GM12878 (cell line): ENCODE data around the gene PKD2. TPM values are rescaled to one million over a fixed set of nuclear protein-coding genes. Genes with fewer than 3 reads are reported as not detected.

Experiments used
- ATAC-seq: fragments of 200-7000 bp; cut with Tn5 transposase; 3 replicates; pipeline ENCODE4 v1.9.1; 2020; ENCODE audit warnings: mild to moderate bottlenecking, moderate library complexity
- BruUV-seq: library from RNA; stranded (reverse); fragments of 400-500 nt; replicated peaks from 2 replicates; lab custom pipeline; 2021; lab: Mats Ljungman, UMichigan
- CTCF ChIA-PET: fragments of 300-600 bp; sonication (Branson Sonifier 250); formaldehyde crosslinking; extraction: SDS; loops from one replicate; lab custom pipeline; 2021; ENCODE audit warnings: inconsistent platforms; lab: Yijun Ruan, JAX
- POLR2A ChIA-PET: fragments of 350-600 bp; formaldehyde crosslinking; extraction: SDS; loops from one replicate; lab custom pipeline; 2021; ENCODE audit warnings: inconsistent platforms; lab: Charles Lee
- RAD21 ChIA-PET: fragments of 300-600 bp; sonication (Branson Sonifier 250); formaldehyde crosslinking; loops from one replicate; lab custom pipeline; 2023; ENCODE audit warnings: antibody characterized with exemption; ENCODE audit not compliant: unreplicated experiment; lab: Charles Lee
- SMC1A ChIA-PET: fragments of 300-600 bp; sonication (Branson Sonifier 250); formaldehyde crosslinking; loops from one replicate; lab custom pipeline; 2023; ENCODE audit not compliant: unreplicated experiment, uncharacterized antibody; lab: Charles Lee
- DNase-seq: peaks from one replicate; pipeline ENCODE4 v3.0.0-alpha.2; 2011; ENCODE audit warnings: low read depth, low spot score
- FAIRE-seq: peaks from 3 replicates; lab custom pipeline; 2011; peaks lifted over from hg19 to GRCh38; lab: Jason Lieb, UNC
- H2AFZ ChIP-seq: 2 replicates; pipeline ENCODE4 v1.6.0; 2011; ENCODE audit warnings: low read depth, low read length, control low read depth; ENCODE audit not compliant: control insufficient read depth
- H3K27ac ChIP-seq: 2 replicates; pipeline ENCODE4 v1.5.1; 2011; ENCODE audit warnings: control low read depth; ENCODE audit not compliant: control insufficient read depth, insufficient read depth
- H3K27me3 ChIP-seq, 2 experiments: replicated peaks in 1 of 2; 2 replicates each; pipeline versions ENCODE4 v1.6.0 to v1.6.1; 2011; ENCODE audit warnings: low read length in 1 of 2; ENCODE audit not compliant: control insufficient read depth in 2 of 2, insufficient read depth in 2 of 2
- H3K36me3 ChIP-seq, 2 experiments: 2 replicates each; pipeline ENCODE4 v1.5.1; 2011; ENCODE audit warnings: low read length in 1 of 2; ENCODE audit not compliant: control insufficient read depth in 2 of 2, insufficient read depth in 2 of 2
- H3K4me1 ChIP-seq: 2 replicates; pipeline ENCODE4 v1.6.1; 2011; ENCODE audit warnings: mild to moderate bottlenecking, low read length, moderate library complexity, mixed read lengths; ENCODE audit not compliant: control insufficient read depth, insufficient read depth
- H3K4me2 ChIP-seq: 2 replicates; pipeline ENCODE4 v1.6.0; 2011; ENCODE audit warnings: control low read depth; ENCODE audit not compliant: control insufficient read depth, insufficient read depth
- H3K4me3 ChIP-seq: fragments of 200-600 bp; sonication (generic); 2 replicates; pipeline ENCODE4 v1.5.1; 2016
- H3K79me2 ChIP-seq: 2 replicates; pipeline ENCODE4 v1.6.0; 2011; ENCODE audit warnings: low read length; ENCODE audit not compliant: control insufficient read depth, insufficient read depth
- H3K9ac ChIP-seq: 2 replicates; pipeline ENCODE4 v1.8.0; 2011; ENCODE audit warnings: low read length, control low read depth, mixed read lengths; ENCODE audit not compliant: control insufficient read depth, insufficient read depth
- H3K9me3 ChIP-seq: replicated peaks from 3 replicates; pipeline ENCODE4 v1.5.1; 2011; ENCODE audit warnings: mild to moderate bottlenecking, low read length; ENCODE audit not compliant: control insufficient read depth, insufficient read depth
- H4K20me1 ChIP-seq: 2 replicates; pipeline ENCODE4 v1.6.0; 2011; ENCODE audit not compliant: control insufficient read depth, insufficient read depth
- BRCA1 ChIP-seq: IDR thresholded peaks from 2 replicates; pipeline ENCODE4 v1.6.1; 2011; ENCODE audit warnings: low read depth, low read length, improper control_type of control experiment
- CTCF ChIP-seq, 3 experiments: IDR thresholded peaks in 2 of 3; conservative IDR thresholded peaks in 1 of 3; 2 replicates each; pipeline ENCODE4 v1.5.1; 2011; ENCODE audit warnings: low read depth in 3 of 3, low read length in 3 of 3, mild to moderate bottlenecking in 3 of 3, control low read depth in 2 of 3, moderate library complexity in 2 of 3, inconsistent platforms in 1 of 3, mixed read lengths in 1 of 3; ENCODE audit not compliant: control insufficient read depth in 2 of 3, insufficient read depth in 1 of 3; ENCODE audit errors: extremely low read depth in 1 of 3
- JUND ChIP-seq: IDR thresholded peaks from 2 replicates; pipeline ENCODE4 v1.6.1; 2012; ENCODE audit warnings: low read depth, mild to moderate bottlenecking, low read length, improper control_type of control experiment, moderate library complexity
- RAD21 ChIP-seq: IDR thresholded peaks from 2 replicates; pipeline ENCODE4 v1.6.1; 2011; ENCODE audit warnings: mild to moderate bottlenecking, low read depth, low read length, moderate library complexity; ENCODE audit not compliant: insufficient read depth
- SMC3 ChIP-seq: IDR thresholded peaks from 2 replicates; pipeline ENCODE4 v1.6.1; 2011; ENCODE audit warnings: low read length, improper control_type of control experiment, borderline replicate concordance
- SUPT20H ChIP-seq: IDR thresholded peaks from 2 replicates; pipeline ENCODE4 v1.6.1; 2011; ENCODE audit warnings: low read depth, mild to moderate bottlenecking, low read length, moderate library complexity, borderline replicate concordance; ENCODE audit not compliant: control insufficient read depth
- WGBS: methylation state at CpG from one replicate; pipeline ENCODE4 v1.1.6; 2016; ENCODE audit warnings: low lambda C conversion rate; ENCODE audit not compliant: insufficient replicate concordance, insufficient coverage; ENCODE audit errors: missing lambda C conversion rate; 5-methylcytosine and 5-hydroxymethylcytosine counted together
- in situ Hi-C: fragments of 300-500 bp; cut with MboI; formaldehyde crosslinking; loops from 9 replicates; pipeline ENCODE4 v1.14.3; 2018; ENCODE audit warnings: mixed read lengths
- intact Hi-C: fragments of 100-400 bp; cut with micrococcal nuclease; formaldehyde crosslinking; loops from one replicate; pipeline ENCODE4 v1.14.2; 2022; ENCODE audit not compliant: unreplicated experiment
- polyA plus RNA-seq, 11 experiments: library from polyadenylated mRNA; depleted of rRNA in 4 of 11; unstranded in 6 of 11; stranded (reverse) in 5 of 11; fragments of >200 nt; fragmentation: Nextera tagmentation in 4 of 11; fragmentation: Illumina TruSeq in 1 of 11; extraction: Ambion mirVana in 4 of 11; extraction: Trizol in 1 of 11; gene quantifications; 1 replicate in 1 of 11; 2 replicates in 10 of 11; pipeline versions ENCODE4 v1.2.1 to v1.2.3, GENCODE V29; 2011 to 2016; ENCODE audit warnings: inconsistent platforms in 2 of 11, missing spikeins in 2 of 11, low read depth in 1 of 11
- total RNA-seq, 4 experiments: library from RNA; depleted of rRNA in 3 of 4; stranded (reverse); fragments of >200 nt in 3 of 4; fragmentation: Illumina TruSeq in 1 of 4; extraction: Trizol in 1 of 4; gene quantifications; 2 replicates each; pipeline versions ENCODE4 v1.2.1 to v1.2.3, GENCODE V29; 2013 to 2021
- TF ChIP-seq, protein P1 (sequence below): fragments of 450-650 bp; IDR thresholded peaks from 2 replicates; pipeline ENCODE4 v1.6.1; 2016; ENCODE audit warnings: mild to moderate bottlenecking

Gene PKD2
- total and polyA plus RNA-seq, 10 of the 15 experiments (the other 5 are each of a cell fraction or from before 2014, with no cell fraction given), result 2.0 to 13.8 (median 8.4) TPM

DNA sequence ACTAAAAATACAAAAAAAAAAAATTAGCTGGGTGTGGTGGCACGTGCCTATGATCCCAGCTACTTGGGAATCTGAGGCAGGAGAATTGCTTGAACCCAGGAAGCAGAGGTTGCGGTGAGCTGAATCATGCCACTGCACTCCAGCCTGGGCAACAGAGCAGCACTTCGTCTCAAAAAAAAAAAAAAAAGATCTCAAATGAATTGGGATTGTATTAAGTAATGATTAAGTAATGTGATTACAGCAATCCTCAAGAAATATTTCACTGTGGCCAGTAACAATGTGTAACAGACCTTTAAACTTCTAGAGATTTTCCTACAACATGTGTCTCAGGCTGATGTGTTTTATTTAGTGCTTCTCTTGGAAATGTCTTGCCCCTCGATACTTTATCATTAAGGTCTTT is 46.8 kb downstream of the PKD2 start:
- DNase-seq (no peak), ATAC-seq (no peak), FAIRE-seq (no peak)
- RAD21 ChIA-PET, result no interaction called here
- Histone ChIP-seq H3K36me3 (peaks cover 0 to 2% of the 10 kb centered on the region in 2 experiments; a peak in 2 of 4 replicates), H3K27ac (no peak overlapping the region), H3K4me2 (no peak overlapping the region), H3K4me1 (no peaks in the 10 kb centered on the region), H3K9me3 (no peaks in the 10 kb centered on the region), H3K9ac (no peak overlapping the region), H3K27me3 (no peaks in the 10 kb centered on the region), H3K79me2 (no peaks in the 10 kb centered on the region), H2AFZ (no peak overlapping the region), H4K20me1 (no peaks in the 10 kb centered on the region), H3K4me3 (no peak overlapping the region)
- in situ Hi-C loops, result no loop called here
- CTCF ChIA-PET, result interaction anchor here (1.4 to 1.7 kb wide), 2 partner anchors 156 to 158 kb away, joined by 5 read pairs; no protein-coding TSS in a partner anchor
- 81% methylated on average over 3 of the region's 4 CpGs for WGBS
- intact Hi-C loops, result no loop called here
- SMC1A ChIA-PET, result no interaction called here
- no TSS peak for BruUV-seq
- POLR2A ChIA-PET, result interaction anchor here (1.2 kb wide), 1 partner anchor 22 kb away, joined by 3 read pairs; no protein-coding TSS in a partner anchor
- TF ChIP-seq JUND (no peak), BRCA1 (no peak), SMC3 (no peak)
- TF ChIP-seq, protein P1, sequence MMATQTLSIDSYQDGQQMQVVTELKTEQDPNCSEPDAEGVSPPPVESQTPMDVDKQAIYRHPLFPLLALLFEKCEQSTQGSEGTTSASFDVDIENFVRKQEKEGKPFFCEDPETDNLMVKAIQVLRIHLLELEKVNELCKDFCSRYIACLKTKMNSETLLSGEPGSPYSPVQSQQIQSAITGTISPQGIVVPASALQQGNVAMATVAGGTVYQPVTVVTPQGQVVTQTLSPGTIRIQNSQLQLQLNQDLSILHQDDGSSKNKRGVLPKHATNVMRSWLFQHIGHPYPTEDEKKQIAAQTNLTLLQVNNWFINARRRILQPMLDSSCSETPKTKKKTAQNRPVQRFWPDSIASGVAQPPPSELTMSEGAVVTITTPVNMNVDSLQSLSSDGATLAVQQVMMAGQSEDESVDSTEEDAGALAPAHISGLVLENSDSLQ, result no peak

- DNase-seq (no peak), ATAC-seq (peak; percentile 63)
- Histone ChIP-seq H3K27me3 (no peaks in the 10 kb centered on the region), H3K27ac (no peak overlapping the region), H3K4me2 (no peak overlapping the region)
- in situ Hi-C loops, result no loop called here
- TF ChIP-seq CTCF (IDR thresholded peaks at IDR 0.05 in 2 of 3, conservative IDR thresholded peaks at IDR 0.05 in 1 of 3; ENCODE audit: control insufficient read depth in 2 of 3, extremely low read depth in 1 of 3, insufficient read depth in 1 of 3, low read depth in 3 of 3, low read length in 3 of 3) (peak; percentile 20 to 44 (median 23); a peak in 4 of 6 replicates), SUPT20H (no peak), SMC3 (0 out of 2 replicates have a peak, but pooled peaks have one; percentile 38), RAD21 (peak; percentile 35; the same call in 1 of the 2 replicates)
- TF ChIP-seq, all 136 proteins: peak for 3
- Histone ChIP-seq H3K4me1 (no peaks in the 10 kb centered on the region), H3K9ac (no peak overlapping the region), H3K9me3 (no peaks in the 10 kb centered on the region), H3K4me3 (no peak overlapping the region), H3K36me3 (peaks cover 0 to 2% of the 10 kb centered on the region in 2 experiments; a peak in 2 of 4 replicates), H3K79me2 (no peaks in the 10 kb centered on the region), H2AFZ (no peak overlapping the region), H4K20me1 (no peaks in the 10 kb centered on the region)
- ChIA-PET CTCF (interaction anchor here (1.4 to 1.7 kb wide), 2 partner anchors 156 to 157 kb away, joined by 5 read pairs; no protein-coding TSS in a partner anchor), POLR2A (interaction anchor here (1.2 kb wide), 1 partner anchor 23 kb away, joined by 3 read pairs; no protein-coding TSS in a partner anchor), RAD21 (no interaction called here), SMC1A (no interaction called here)
- no TSS peak for BruUV-seq
- intact Hi-C loops, result no loop called here
- no peak for FAIRE-seq
- 90% methylated on average over 3 of the region's 3 CpGs for whole genome bisulfite sequencing
Measured at GRCh38 chr4:88054901-88055300, 47.5 kb downstream of the PKD2 start.
